Measurements from ENCODE around the gene RRP7A.
"Not testable (repeated sequence)": the region's sequence is repeated elsewhere in the genome, so short reads cannot be mapped to it uniquely, and the experiment has no call there.

RRP7A gene

DNA sequence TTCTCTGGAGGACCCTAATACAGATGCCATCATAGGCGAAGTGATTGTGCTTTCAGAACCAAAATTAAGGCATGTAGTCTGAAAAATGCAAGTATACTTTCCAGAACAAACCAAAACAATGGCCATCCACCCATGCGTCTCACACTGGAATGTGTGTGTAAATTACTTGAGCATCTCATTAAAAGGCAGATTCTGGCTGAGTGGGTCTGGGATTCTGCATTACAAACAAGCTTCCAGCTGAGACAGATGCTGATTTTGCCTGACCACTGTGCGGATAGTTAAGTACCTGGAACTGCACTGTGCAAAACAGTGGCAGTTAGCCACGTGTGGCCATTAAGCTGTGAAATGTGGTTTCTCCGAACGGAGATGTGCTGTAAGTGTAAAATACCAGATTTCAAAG lies 26.2 kb downstream of the RRP7A start:
- no peak for DNase-seq (ENCODE audit: low read depth in 2 of 2)
- no peak overlapping the region for H3K4me3 ChIP-seq (replicated peaks in 1 of 2; ENCODE audit: low read depth in 2 of 2, low read length in 2 of 2)

DNA sequence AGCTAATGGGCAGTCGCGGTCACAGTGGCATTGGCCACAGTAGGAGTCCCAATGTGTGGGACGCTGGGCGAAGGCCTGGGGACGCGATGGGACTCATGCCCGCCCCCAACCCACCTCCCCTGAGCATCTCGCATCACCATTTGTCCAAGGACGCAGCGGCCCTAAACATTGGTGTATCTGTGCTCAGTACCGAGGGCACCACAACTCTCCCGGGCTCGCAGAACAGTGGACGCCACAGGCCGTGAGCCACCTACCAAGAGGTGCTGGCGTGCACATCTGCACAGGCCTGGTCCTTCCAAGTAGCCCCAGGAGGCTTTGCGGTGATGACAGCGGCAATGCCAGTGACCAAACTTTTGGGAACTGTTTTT lies 27.3 kb downstream of the RRP7A start:
- DNase-seq (ENCODE audit: low read depth in 2 of 2), result no peak
- TF ChIP-seq, protein P1, sequence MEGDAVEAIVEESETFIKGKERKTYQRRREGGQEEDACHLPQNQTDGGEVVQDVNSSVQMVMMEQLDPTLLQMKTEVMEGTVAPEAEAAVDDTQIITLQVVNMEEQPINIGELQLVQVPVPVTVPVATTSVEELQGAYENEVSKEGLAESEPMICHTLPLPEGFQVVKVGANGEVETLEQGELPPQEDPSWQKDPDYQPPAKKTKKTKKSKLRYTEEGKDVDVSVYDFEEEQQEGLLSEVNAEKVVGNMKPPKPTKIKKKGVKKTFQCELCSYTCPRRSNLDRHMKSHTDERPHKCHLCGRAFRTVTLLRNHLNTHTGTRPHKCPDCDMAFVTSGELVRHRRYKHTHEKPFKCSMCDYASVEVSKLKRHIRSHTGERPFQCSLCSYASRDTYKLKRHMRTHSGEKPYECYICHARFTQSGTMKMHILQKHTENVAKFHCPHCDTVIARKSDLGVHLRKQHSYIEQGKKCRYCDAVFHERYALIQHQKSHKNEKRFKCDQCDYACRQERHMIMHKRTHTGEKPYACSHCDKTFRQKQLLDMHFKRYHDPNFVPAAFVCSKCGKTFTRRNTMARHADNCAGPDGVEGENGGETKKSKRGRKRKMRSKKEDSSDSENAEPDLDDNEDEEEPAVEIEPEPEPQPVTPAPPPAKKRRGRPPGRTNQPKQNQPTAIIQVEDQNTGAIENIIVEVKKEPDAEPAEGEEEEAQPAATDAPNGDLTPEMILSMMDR (IDR thresholded peaks at IDR 0.05; ENCODE audit: low read depth, low read length), result no peak
- H3K4me3 ChIP-seq (replicated peaks in 1 of 2; ENCODE audit: low read depth in 2 of 2, low read length in 2 of 2), result no peak overlapping the region

More for the DNA sequence above, 26.2 kb downstream of the RRP7A start:
- TF ChIP-seq, protein P1 (IDR thresholded peaks at IDR 0.05; ENCODE audit: low read depth, low read length), result no peak

DNA sequence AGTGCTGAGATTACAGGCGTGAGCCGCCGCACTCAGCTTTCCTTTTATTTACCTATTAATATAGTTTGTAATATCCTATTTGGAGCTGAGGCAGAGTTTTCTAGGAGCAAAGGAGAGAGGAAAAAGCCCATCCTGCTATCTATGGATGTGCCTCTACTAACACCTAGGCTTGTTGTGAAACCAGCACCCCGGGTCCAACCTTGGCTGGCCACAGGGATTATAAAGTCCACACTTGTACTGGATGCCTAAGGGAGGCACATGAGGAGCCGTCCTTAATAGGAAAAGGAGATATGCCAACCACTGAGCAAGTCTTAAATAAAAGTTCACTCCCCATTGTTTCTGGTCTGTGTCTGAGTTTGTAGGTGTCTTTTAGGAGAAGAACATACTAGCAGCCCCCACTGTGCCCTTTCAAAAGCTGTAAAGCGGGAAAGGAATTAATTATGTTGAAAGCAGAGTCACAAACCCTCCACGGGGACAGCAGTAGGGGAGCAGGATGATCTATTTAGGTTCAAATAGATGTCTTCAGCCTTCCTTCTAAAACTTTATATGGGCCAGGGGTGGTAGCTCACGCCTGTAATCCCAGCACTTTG lies 29.3 kb downstream of the RRP7A start:
- TF ChIP-seq, protein P1 (IDR thresholded peaks at IDR 0.05; ENCODE audit: low read depth, low read length), result no peak
- no peak for DNase-seq (ENCODE audit: low read depth in 2 of 2)
- no peak overlapping the region for H3K4me3 ChIP-seq (replicated peaks in 1 of 2; ENCODE audit: low read depth in 2 of 2, low read length in 2 of 2)

DNA sequence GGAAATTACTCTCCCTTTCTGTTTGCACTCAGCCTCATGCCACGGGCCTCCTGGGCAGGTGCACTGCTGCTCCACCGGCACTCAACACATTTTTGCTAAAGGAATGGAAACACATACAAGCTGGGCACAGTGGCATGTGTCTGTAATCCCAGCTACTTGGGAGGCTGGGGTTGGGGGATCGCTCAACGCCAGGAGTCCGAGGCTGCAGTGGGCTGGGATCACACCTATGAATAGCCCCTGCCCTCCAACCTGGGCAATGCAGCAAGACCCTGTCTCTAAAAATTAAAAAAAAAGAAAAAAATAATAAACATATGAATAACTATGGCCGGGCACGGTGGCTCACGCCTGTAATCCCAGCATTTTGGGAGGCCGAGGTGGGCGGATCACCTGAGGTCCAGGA lies 30.6 kb downstream of the RRP7A start:
- TF ChIP-seq, protein P1 (IDR thresholded peaks at IDR 0.05; ENCODE audit: low read depth, low read length), result no peak
- no peak for DNase-seq (ENCODE audit: low read depth in 2 of 2)
- H3K4me3 ChIP-seq (replicated peaks in 1 of 2; ENCODE audit: low read depth in 2 of 2, low read length in 2 of 2), result no peak overlapping the region

DNA sequence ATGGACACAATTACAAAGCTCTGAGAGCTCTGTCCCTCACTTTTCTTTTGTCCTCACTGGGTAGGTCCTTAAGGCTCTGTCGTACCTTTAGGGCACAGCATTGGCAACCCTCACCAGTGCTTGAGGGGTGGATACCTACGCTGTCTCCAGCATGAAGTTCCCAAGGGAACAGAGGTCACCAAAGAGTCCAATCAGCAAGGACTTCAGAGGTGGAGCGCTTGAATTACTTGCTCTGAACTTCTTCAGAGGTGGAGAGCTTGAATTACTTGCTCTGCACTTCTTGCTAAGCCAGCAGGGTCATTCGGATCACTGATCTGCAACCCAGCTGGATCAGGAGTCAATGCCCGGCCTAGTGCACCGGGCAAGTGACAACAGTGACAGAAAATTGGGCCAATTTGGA lies 35.1 kb downstream of the RRP7A start:
- DNase-seq (ENCODE audit: low read depth in 2 of 2), result no peak
- H3K4me3 ChIP-seq (replicated peaks in 1 of 2; ENCODE audit: low read depth in 2 of 2, low read length in 2 of 2), result no peak overlapping the region
- TF ChIP-seq, protein P1 (IDR thresholded peaks at IDR 0.05; ENCODE audit: low read depth, low read length), result no peak

DNA sequence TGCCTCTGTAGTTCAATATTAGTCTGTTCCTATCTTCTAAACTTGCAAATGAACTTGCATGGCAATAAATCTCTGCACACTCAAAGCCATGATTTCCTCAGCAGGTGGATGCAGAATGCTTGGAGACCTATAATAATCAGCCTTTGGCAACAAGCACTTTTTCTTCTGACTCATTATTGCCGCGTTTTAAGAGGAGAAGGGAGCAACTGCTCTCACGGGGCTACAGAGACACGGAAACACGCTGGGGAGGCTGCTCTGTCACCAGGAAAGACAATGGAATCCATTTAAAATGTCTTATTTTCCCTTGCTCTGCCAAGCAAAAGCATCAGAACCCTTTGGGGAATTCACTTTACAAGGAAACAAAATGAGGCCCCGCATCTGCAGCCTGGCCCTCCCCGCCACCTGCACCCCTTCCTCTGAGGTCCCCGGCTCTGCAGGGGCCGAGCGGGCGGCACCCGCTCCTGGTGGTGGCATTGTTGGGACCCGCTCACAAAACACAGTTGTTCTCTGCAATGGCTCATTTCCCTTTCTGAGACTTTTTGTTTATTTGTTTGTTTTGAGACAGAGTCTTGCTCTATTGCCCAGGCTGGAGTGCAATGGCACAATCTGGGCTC lies 35.9 kb downstream of the RRP7A start:
- not testable (repeated sequence) for H3K4me3 ChIP-seq (replicated peaks in 1 of 2; ENCODE audit: low read depth in 2 of 2, low read length in 2 of 2); DNase-seq (ENCODE audit: low read depth in 2 of 2)

DNA sequence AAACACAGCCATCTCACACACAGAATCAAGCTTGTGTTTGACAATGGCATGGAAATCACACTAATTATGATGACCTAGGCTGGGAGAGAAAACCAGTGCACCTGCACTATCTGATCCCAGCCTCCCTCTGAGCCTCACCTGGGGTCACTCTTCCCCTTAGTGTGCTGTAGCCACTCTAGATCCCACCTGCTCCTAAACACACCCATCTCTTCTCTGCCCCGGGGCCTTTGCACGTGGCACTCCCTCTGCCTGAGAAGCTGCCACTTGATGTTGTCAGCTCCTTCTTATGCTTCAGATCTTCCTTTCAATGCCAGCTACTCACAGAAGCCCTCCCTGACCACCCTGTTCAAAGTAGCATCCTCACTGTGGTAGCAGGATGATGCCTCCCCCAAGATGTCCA lies 44.5 kb downstream of the RRP7A start:
- TF ChIP-seq, protein P1 (IDR thresholded peaks at IDR 0.05; ENCODE audit: low read depth, low read length), result no peak
- H3K4me3 ChIP-seq (replicated peaks in 1 of 2; ENCODE audit: low read depth in 2 of 2, low read length in 2 of 2), result no peak overlapping the region
- DNase-seq (ENCODE audit: low read depth in 2 of 2), result no peak

Data from cardiac fibroblast (primary cell).